GM23338 (cell line): ENCODE measurements around the gene DRD4. TPM values are rescaled to one million over a fixed set of nuclear protein-coding genes. Genes with fewer than 3 reads are reported as not detected.

Experiments used
- ATAC-seq: fragments of 200-7000 bp; cut with Tn5 transposase; 3 replicates; pipeline ENCODE4 v1.9.1; 2020
- DNase-seq: peaks from one replicate; pipeline ENCODE4 v3.0.0-alpha.2; 2015; ENCODE audit warnings: low spot score
- H2AFZ ChIP-seq: fragments of 200-600 bp; sonication (generic); 2 replicates; pipeline ENCODE4 v1.8.0; 2016; ENCODE audit warnings: antibody characterized with exemption, mild to moderate bottlenecking, moderate library complexity
- H3F3A ChIP-seq: fragments of 200-600 bp; sonication (generic); replicated peaks from 2 replicates; pipeline ENCODE4 v1.8.0; 2017; ENCODE audit warnings: antibody characterized with exemption, mixed run types, low read depth
- H3K27ac ChIP-seq: fragments of 200-600 bp; sonication (generic); 2 replicates; pipeline ENCODE4 v1.6.1; 2016; ENCODE audit warnings: low read depth
- H3K27me3 ChIP-seq: fragments of 200-600 bp; sonication (generic); 2 replicates; pipeline ENCODE4 v1.8.0; 2016; ENCODE audit warnings: mild to moderate bottlenecking, mixed run types, moderate library complexity; ENCODE audit not compliant: insufficient read depth
- H3K36me3 ChIP-seq: fragments of 200-600 bp; sonication (generic); 2 replicates; pipeline ENCODE4 v1.8.0; 2016; ENCODE audit warnings: mild to moderate bottlenecking; ENCODE audit not compliant: insufficient read depth
- H3K4me1 ChIP-seq: fragments of 200-600 bp; sonication (generic); 2 replicates; pipeline ENCODE4 v1.8.0; 2016; ENCODE audit warnings: mild to moderate bottlenecking, moderate library complexity; ENCODE audit not compliant: insufficient read depth
- H3K4me2 ChIP-seq: fragments of 200-600 bp; sonication (generic); 2 replicates; pipeline ENCODE4 v1.7.1; 2017; ENCODE audit warnings: mixed run types
- H3K4me3 ChIP-seq: fragments of 200-600 bp; sonication (generic); 2 replicates; pipeline ENCODE4 v1.6.1; 2016; ENCODE audit warnings: mixed run types
- H3K79me2 ChIP-seq: fragments of 200-600 bp; sonication (generic); replicated peaks from 2 replicates; pipeline ENCODE4 v1.8.0; 2017; ENCODE audit warnings: mild to moderate bottlenecking; ENCODE audit not compliant: insufficient read depth
- H3K9me2 ChIP-seq: fragments of 200-600 bp; sonication (generic); 2 replicates; pipeline ENCODE4 v1.8.0; 2017; ENCODE audit not compliant: insufficient read depth
- H4K20me1 ChIP-seq: fragments of 200-600 bp; sonication (generic); replicated peaks from 2 replicates; pipeline ENCODE4 v1.8.0; 2017; ENCODE audit warnings: mild to moderate bottlenecking; ENCODE audit not compliant: insufficient read depth
- H3K27ac Mint-ChIP-seq: 2 replicates; pipeline ENCODE4 v1.8.0; 2020; ENCODE audit warnings: inconsistent platforms, mild to moderate bottlenecking, moderate library complexity, mixed read lengths
- H3K27me3 Mint-ChIP-seq: 3 replicates; pipeline ENCODE4 v1.8.0; 2022; ENCODE audit warnings: low read depth, mild to moderate bottlenecking, moderate library complexity, mixed read lengths, inconsistent platforms; ENCODE audit not compliant: insufficient read depth, poor library complexity
- H3K36me3 Mint-ChIP-seq: 3 replicates; pipeline ENCODE4 v1.8.0; 2021; ENCODE audit warnings: low read depth, mild to moderate bottlenecking, inconsistent platforms, moderate library complexity, mixed read lengths
- H3K4me1 Mint-ChIP-seq: 3 replicates; pipeline ENCODE4 v1.8.0; 2020; ENCODE audit warnings: mild to moderate bottlenecking, inconsistent platforms, mixed read lengths
- H3K4me3 Mint-ChIP-seq: 3 replicates; pipeline ENCODE4 v1.8.0; 2021; ENCODE audit warnings: moderate library complexity, mild to moderate bottlenecking, inconsistent platforms, mixed read lengths
- H3K9me3 Mint-ChIP-seq: 3 replicates; pipeline ENCODE4 v1.8.0; 2020; ENCODE audit warnings: moderate library complexity, mild to moderate bottlenecking, inconsistent platforms, mixed read lengths
- EZH2phosphoT487 ChIP-seq: fragments of 200-600 bp; sonication (generic); IDR thresholded peaks from one replicate; pipeline ENCODE4 v1.8.1; 2018; ENCODE audit warnings: antibody characterized with exemption; ENCODE audit not compliant: unreplicated experiment
- NANOG ChIP-seq: IDR thresholded peaks from 2 replicates; pipeline ENCODE4 v1.6.1; 2016; ENCODE audit warnings: antibody characterized with exemption, borderline replicate concordance
- POLR2AphosphoS5 ChIP-seq: IDR thresholded peaks from 2 replicates; pipeline ENCODE4 v1.6.1; 2016; ENCODE audit warnings: antibody characterized with exemption, low read depth
- STAT1 ChIP-seq: IDR thresholded peaks from one replicate; pipeline ENCODE4 v1.6.1; 2016; ENCODE audit warnings: antibody characterized with exemption; ENCODE audit not compliant: unreplicated experiment
- ZNF114 ChIP-seq: fragments of 250-450 bp; sonication (Bioruptor Pico); IDR thresholded peaks from 2 replicates; pipeline ENCODE4 v1.5.0; 2020; ENCODE audit warnings: mild to moderate bottlenecking, moderate library complexity
- ZNF462 ChIP-seq: fragments of 250-450 bp; sonication (Bioruptor Pico); IDR thresholded peaks from 2 replicates; pipeline ENCODE4 v1.5.0; 2020; ENCODE audit warnings: mild to moderate bottlenecking, moderate library complexity
- polyA plus RNA-seq: library from polyadenylated mRNA; unstranded; fragments of >200 nt; fragmentation: Nextera tagmentation; extraction: Ambion mirVana; gene quantifications from 2 replicates; pipeline ENCODE4 v1.2.1, GENCODE V29; 2016
- total RNA-seq: library from RNA; depleted of rRNA; stranded (reverse); fragments of >200 nt; shearing (Covaris generic); gene quantifications from 2 replicates; pipeline ENCODE4 v1.2.3, GENCODE V29; 2014
- TF ChIP-seq, protein P1 (sequence below): IDR thresholded peaks from 2 replicates; pipeline ENCODE4 v1.6.1; 2016; ENCODE audit warnings: antibody characterized with exemption

DRD4 gene
- total and polyA plus RNA-seq, 2 experiments from 2014 or later, result 1.0 to 1.8 TPM

DNA sequence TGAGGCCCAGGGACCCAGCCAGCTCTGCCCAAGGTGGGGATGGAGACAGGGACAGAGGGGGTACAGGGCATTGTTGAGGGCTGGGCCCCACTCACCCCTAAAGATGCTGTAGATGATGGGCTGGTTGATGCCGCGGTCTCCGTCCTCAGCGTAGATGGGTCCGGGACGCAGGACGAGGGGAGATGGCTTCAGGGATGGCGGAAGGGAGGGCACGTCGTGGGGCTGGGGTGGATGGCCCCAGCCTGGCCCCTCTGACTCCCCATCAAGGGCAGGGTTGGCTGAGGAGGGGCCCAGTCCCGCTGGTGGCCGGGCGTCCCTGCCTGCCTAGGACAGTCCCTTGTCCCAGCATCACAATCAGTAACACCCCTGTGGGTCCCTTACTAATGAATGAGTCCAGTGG lies 16.9 kb upstream of the DRD4 start (continued):
- TF ChIP-seq ZNF462 (CRISPR knock-in tag), result no peak
- no peak for TF ChIP-seq STAT1
- TF ChIP-seq NANOG, result no peak
- TF ChIP-seq POLR2AphosphoS5, result no peak

GRCh38 chr11:620935-621814 lies 15.9 kb upstream of the DRD4 start:
- no peak for ATAC-seq
- no peak overlapping the region for H3K4me2 ChIP-seq
- no peak for TF ChIP-seq EZH2phosphoT487
- TF ChIP-seq ZNF462 (CRISPR knock-in tag), result no peak
- no peak for TF ChIP-seq ZNF114
- no peak for TF ChIP-seq POLR2AphosphoS5
- TF ChIP-seq, protein P1, sequence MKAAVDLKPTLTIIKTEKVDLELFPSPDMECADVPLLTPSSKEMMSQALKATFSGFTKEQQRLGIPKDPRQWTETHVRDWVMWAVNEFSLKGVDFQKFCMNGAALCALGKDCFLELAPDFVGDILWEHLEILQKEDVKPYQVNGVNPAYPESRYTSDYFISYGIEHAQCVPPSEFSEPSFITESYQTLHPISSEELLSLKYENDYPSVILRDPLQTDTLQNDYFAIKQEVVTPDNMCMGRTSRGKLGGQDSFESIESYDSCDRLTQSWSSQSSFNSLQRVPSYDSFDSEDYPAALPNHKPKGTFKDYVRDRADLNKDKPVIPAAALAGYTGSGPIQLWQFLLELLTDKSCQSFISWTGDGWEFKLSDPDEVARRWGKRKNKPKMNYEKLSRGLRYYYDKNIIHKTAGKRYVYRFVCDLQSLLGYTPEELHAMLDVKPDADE, result no peak

More at GRCh38 chr11:620935-621814, 15.9 kb upstream of the DRD4 start:
- no peak for DNase-seq
- Histone ChIP-seq H3F3A (peaks cover 4% of the 10 kb centered on the region; the same call in 1 of the 2 replicates), H3K36me3 (no peaks in the 10 kb centered on the region), H2AFZ (no peak overlapping the region), H3K9me2 (no peaks in the 10 kb centered on the region), H3K27me3 (peaks cover 5% of the 10 kb centered on the region; the same call in 1 of the 2 replicates), H3K27ac (no peak overlapping the region), H3K4me3 (no peak overlapping the region), H4K20me1 (no peaks in the 10 kb centered on the region), H3K4me1 (peaks cover 6% of the 10 kb centered on the region; the same call in 1 of the 2 replicates), H3K79me2 (no peaks in the 10 kb centered on the region)
- Mint-ChIP-seq H3K4me1 (no peaks in the 10 kb centered on the region), H3K36me3 (no peaks in the 10 kb centered on the region), H3K27ac (no peak overlapping the region), H3K4me3 (no peak overlapping the region), H3K9me3 (no peaks in the 10 kb centered on the region), H3K27me3 (peaks cover 11% of the 10 kb centered on the region)
